HL-60 (cell line): ENCODE results near the gene RAPGEF2.
"Not testable (repeated sequence)": the region's sequence is repeated elsewhere in the genome, so short reads cannot be mapped to it uniquely, and the experiment has no call there.

ENCODE experiments used
- DNase-seq, 2 experiments: peaks; one replicate each; pipeline ENCODE4 v3.0.0-alpha.2; 2010 to 2020; ENCODE audit warnings: low read depth in 1 of 2, low spot score in 1 of 2
- H3K27ac ChIP-seq: fragments of 250-450 bp; sonication (Bioruptor Pico); replicated peaks from 2 replicates; pipeline ENCODE4 v1.5.1; 2020; ENCODE audit warnings: mild to moderate bottlenecking, moderate library complexity
- H3K27me3 ChIP-seq: fragments of 250-450 bp; sonication (Bioruptor Pico); 2 replicates; pipeline ENCODE4 v1.5.1; 2021; ENCODE audit warnings: mild to moderate bottlenecking, moderate library complexity; ENCODE audit not compliant: insufficient read depth, poor library complexity, severe bottlenecking
- H3K4me3 ChIP-seq: replicated peaks from 2 replicates; pipeline ENCODE4 v1.5.1; 2011; ENCODE audit warnings: mild to moderate bottlenecking, control low read depth, low read length; ENCODE audit not compliant: insufficient read depth
- CTCF ChIP-seq: IDR thresholded peaks from one replicate; pipeline ENCODE4 v1.5.1; 2011; ENCODE audit warnings: low read length, control low read depth, inconsistent platforms; ENCODE audit not compliant: insufficient read depth
- GABPA ChIP-seq: IDR thresholded peaks from 2 replicates; pipeline ENCODE4 v1.6.1; 2012; ENCODE audit warnings: low read depth
- POLR2AphosphoS5 ChIP-seq: IDR thresholded peaks from 2 replicates; pipeline ENCODE4 v1.6.1; 2012; ENCODE audit warnings: low read depth
- REST ChIP-seq: IDR thresholded peaks from 2 replicates; pipeline ENCODE4 v1.6.1; 2012; ENCODE audit warnings: low read depth; ENCODE audit not compliant: insufficient replicate concordance
- SPI1 ChIP-seq: IDR thresholded peaks from 2 replicates; pipeline ENCODE4 v1.6.1; 2012; ENCODE audit warnings: low read depth, mild to moderate bottlenecking, borderline replicate concordance

Gene RAPGEF2

DNA sequence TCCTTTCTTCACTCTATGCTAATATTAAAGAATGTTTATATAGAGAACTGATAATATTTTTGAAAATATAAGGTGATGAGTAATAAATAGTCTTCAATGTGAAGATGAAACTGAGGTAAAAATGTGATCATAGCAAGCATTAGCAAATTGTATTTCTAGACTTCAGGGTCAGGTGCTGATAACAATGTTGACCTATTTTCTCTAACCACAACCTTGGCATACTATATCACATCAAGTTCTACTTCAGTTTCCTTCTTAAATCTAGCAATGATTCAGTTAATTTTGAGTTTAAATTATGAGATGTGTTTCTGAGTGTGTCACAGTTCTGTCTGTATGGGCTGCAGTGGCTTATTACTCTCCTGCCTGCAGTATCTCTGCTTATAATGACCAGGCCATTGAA is 209.4 kb downstream of the RAPGEF2 start:
- Histone ChIP-seq H3K27me3 (no peaks in the 10 kb centered on the region), H3K4me3 (no peak overlapping the region), H3K27ac (no peak overlapping the region)
- no peak for DNase-seq
- TF ChIP-seq GABPA: no peak
- no peak for TF ChIP-seq SPI1
- TF ChIP-seq REST: no peak
- no peak for TF ChIP-seq POLR2AphosphoS5
- TF ChIP-seq CTCF: no peak

- H3K27ac ChIP-seq, H3K4me3 ChIP-seq, H3K27me3 ChIP-seq, DNase-seq: not testable (repeated sequence)
Observed at GRCh38 chr4:159315879-159316278, 213.0 kb downstream of the RAPGEF2 start.

DNA sequence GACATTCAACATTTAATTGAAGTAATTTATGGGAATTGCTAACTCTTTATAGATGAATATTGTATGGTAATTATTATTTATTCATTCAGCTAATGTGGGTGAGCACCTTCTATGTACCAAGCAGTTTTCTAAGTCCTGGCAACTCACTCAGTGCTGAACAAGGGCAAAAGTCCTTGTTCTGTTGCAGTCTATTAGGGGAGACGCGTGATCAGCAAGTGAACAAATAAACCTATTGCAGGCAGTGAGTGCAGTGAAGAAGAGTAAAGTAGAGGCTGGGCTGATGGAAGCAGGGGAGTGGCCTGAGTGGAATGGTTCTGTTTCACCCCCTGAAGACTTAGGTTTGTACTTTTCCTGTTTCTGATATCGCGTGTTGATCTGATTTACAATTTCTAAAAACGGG is 214.3 kb downstream of the RAPGEF2 start:
- DNase-seq: no peak
- no peak overlapping the region for H3K4me3 ChIP-seq
- no peaks in the 10 kb centered on the region for H3K27me3 ChIP-seq
- TF ChIP-seq GABPA (no peak), CTCF (no peak), REST (no peak)
- no peak overlapping the region for H3K27ac ChIP-seq

GRCh38 chr4:159319027-159319426 is 216.1 kb downstream of the RAPGEF2 start:
- Histone ChIP-seq H3K27me3 (no peaks in the 10 kb centered on the region), H3K4me3 (no peak overlapping the region), H3K27ac (no peak overlapping the region)
- TF ChIP-seq SPI1: no peak
- TF ChIP-seq POLR2AphosphoS5: no peak
- no peak for TF ChIP-seq CTCF
- no peak for TF ChIP-seq GABPA
- TF ChIP-seq REST: no peak
- DNase-seq: no peak
